Mammary epithelial cell (primary cell): ENCODE measurements around the gene ZIM2.

ENCODE experiments used
- CTCF ChIP-seq, 2 donors: IDR thresholded peaks in 1 of 2; conservative IDR thresholded peaks in 1 of 2; 2 replicates each; pipeline ENCODE4 v1.5.1; 2011 to 2012; ENCODE audit warnings: inconsistent platforms in 2 of 2, low read length in 2 of 2, mild to moderate bottlenecking in 2 of 2, control low read depth in 1 of 2, low read depth in 1 of 2; ENCODE audit not compliant: insufficient read depth in 1 of 2; ENCODE audit errors: extremely low read depth in 1 of 2
- EZH2 ChIP-seq: IDR thresholded peaks from 2 replicates; pipeline ENCODE4 v1.6.1; 2012; ENCODE audit warnings: low read length, inconsistent platforms, borderline replicate concordance

- no peak for TF ChIP-seq CTCF (conservative IDR thresholded peaks at IDR 0.05 in 1 of 2, IDR thresholded peaks at IDR 0.05 in 1 of 2; ENCODE audit: extremely low read depth in 1 of 2, insufficient read depth in 1 of 2, low read depth in 1 of 2, low read length in 2 of 2)
- no peak for TF ChIP-seq EZH2
Measured at GRCh38 chr19:56750658-56751057, 89.9 kb downstream of the ZIM2 start.
